Dedifferentiated amniotic fluid mesenchymal stem cell (primary cell): ENCODE results near the gene SERP1.

Experiments
- DNase-seq: peaks from one replicate; pipeline ENCODE4 v3.0.0-alpha.2; 2016; ENCODE audit errors: extremely low spot score

The SERP1 gene

GRCh38 chr3:150546226-150547044 lies at the start of gene SERP1, which contains the start of gene EIF2A:
Gene SERP1 (minus strand): TSS chr3:150546496. CDS start chr3:150546135, 361 bp downstream.
Gene EIF2A (plus strand): TSS chr3:150546787. CDS start chr3:150546803, 16 bp downstream.
- DNase-seq = peak; percentile 99

- DNase-seq = no peak
These were observed 47.9 kb upstream of the SERP1 start for GRCh38 chr3:150594150-150594549.

DNA sequence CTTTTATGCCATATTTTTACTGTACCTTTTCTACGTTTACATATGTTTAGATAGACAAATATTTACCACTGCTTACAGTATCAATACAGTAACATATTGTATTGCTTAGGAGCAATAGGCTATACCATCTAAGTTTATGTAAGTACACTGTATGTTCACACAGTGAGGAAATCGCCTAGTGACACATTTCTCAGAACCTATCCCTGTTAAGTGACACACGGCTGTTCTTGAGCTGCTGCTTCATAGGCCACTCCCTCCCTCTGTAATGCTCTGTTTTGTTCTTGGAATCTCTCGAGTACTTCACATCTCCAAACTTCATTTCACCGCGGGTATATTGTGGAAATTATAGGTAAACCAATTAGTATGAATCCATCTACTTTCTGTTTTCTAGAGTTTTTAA lies 43.5 kb upstream of the SERP1 start:
- no peak for DNase-seq

DNA sequence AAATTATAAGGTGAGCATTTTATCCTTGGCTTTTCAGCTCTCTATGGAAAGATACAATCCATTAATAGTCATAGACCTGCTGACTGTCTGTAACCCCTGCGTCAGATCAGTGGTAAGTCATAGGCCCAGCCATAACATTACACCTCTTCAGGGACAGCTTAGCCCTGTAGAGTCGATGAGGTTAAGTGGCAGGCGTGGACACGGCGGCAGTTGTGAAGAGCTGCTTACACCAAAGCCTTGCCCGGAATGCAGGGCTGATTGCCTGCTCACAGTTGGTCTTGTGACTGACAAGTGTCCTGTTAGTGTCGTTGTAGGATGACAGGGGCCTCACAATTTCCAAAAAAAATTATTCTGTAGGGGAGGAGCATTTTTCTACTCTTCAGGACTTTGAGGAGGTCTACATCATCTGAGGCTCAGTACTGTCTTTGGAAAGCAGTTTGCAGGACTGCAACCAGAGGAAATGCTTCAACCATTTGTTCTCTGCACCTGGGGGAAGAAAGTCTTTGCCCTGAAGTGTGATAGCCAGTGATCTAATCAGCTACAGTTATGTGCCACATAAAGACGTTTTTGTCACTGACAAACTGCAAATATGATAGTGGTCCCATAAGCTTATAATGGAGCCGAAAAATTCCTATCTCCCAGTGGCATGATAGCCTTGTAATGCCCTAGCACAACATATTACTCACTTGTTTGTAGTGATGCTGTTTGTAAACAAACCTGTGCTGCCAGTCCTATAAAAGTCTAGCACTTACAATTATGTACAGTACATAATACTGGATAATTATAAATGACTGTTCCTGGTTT lies 41.9 kb upstream of the SERP1 start:
- DNase-seq = no peak

DNA sequence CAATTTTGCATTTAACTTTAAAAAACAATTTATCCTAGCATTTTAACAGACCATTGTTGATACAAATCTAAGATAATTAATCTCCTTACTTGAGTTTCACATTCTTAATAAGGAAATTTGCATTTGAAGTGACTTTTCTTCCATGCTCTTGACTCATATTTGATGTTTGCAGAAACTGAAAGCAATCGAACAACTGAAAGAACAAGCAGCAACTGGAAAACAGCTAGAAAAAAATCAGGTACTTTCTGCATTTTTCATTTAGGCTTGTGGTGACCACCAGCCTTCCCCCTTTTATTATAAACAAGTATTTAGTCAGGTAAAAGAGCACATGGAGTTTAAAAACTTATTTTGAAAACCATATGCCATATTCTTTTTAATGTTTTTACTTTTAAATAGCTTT lies 36.7 kb upstream of the SERP1 start:
- no peak for DNase-seq

DNA sequence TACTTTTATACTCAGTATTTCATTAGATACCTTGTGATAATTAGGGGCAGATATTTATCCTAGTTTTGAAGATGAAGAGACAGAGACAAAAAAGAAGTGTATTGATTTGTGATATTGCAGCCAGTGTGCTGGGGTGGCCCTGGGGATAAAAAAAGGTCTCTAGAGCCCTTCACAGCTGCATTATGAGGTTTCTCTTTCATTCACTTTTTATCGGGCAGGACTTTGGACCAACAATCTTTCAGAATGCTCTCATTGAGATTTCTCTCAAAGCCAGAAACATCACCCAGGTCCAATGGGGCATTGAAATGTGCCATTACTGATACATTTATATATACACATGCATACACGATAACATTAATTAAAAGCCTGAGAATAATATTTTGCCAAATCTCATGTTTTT lies 36.3 kb upstream of the SERP1 start:
- DNase-seq = no peak

- no peak for DNase-seq
These were observed 34.9 kb upstream of the SERP1 start for GRCh38 chr3:150581174-150581573.

GRCh38 chr3:150577855-150578254 lies 31.6 kb upstream of the SERP1 start:
- DNase-seq = no peak

GRCh38 chr3:150567328-150567727 lies 21.0 kb upstream of the SERP1 start:
- no peak for DNase-seq

DNA sequence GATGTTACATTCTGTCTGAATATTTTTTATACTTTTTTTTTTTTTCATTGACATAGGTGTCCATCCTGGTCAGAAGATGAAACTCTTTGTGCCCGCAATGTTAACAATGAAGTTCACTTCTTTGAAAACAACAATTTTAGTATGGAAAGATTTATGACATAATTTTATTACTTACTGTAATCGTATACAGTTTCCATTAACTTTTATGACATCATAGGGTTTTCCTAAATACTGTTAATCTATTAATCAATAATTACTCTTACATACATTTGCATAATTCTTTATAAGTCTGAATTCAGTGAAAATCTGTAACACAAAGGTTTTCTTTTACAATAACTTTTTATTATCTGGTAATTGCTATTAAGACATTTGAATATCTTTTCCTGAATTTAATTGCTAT lies 17.9 kb upstream of the SERP1 start:
- no peak for DNase-seq

- DNase-seq = no peak
These were observed 11.4 kb upstream of the SERP1 start for GRCh38 chr3:150557725-150558124.

DNA sequence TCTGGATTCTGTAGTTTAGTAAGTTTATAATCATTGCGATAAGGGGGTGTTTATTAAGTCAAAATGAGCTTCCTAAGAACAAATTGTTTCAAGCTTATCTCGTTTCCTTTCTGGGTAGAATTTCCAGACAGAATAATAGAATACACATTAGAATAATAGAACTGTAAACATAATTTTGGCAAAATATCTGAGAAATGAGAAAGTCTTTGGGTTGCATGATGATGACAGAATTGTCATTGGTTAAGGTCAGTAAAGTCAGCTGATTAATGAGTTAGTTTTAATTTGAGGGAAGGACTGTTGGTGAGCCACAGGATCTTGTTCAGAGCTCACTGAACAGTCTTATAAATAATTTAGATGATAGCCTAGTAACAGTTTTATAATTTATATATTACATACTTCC lies 10.5 kb upstream of the SERP1 start:
- no peak for DNase-seq

GRCh38 chr3:150555859-150556436 lies 9.7 kb upstream of the SERP1 start:
- no peak for DNase-seq

- DNase-seq = no peak
These were observed 897 bp upstream of the SERP1 start for GRCh38 chr3:150547045-150547741.

DNA sequence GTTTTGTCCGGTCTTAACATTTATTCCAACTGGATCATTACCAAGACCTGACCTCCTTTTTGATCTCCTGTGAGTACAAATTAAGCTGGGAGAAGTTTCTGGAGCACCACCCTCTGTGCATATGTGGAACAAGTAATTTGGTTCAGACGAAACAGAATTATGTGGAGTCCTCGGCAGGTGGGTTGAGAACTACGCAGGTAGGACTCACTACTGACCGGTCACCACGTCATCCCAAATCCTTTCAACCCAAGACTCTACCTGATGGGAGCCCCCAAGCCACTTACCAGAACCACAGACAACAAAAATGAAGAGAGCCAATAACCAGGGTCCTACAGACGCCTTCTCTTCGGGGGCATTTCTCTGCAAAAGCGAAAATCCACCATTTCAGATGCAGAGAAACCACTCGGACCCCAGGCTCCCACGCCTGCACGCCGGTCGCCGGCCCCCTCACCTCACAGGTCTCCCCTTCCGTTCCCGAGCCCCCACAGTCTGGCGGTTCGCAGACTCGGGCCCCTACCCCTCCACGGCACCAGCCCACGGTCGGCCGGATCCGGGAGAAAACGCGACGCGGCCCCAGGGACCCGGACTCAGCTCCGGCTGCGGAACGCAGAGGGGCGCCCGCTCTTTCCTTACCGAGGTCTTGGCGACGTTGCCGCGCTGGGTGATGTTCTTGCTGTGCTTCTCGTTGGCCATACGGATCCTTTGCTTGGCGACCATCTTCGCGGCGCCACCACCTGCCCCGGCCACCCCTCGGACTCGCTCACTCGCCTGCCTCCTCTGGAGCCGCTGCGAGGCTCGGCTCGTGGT lies 674 bp downstream of the SERP1 start:
- no peak for DNase-seq

DNA sequence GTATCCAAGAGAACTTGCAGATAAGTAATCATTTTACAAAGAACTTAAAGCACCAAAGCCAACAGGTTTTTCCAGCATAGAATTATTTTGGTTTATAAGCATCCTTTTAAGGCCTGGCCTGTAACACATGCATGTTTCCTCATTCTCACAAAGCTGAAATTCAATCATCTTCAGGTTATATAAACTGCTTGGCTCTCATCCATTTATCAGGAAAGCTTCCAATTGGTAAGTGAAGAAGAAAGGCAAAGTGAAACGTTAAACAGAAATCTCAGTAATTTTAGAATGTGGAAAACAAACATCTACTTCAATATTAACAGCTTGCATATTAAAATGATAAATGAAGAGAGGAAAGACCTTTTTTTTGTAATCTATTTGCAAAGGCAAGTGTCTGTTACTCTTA lies 1.6 kb downstream of the SERP1 start:
- DNase-seq = peak; percentile 52

DNA sequence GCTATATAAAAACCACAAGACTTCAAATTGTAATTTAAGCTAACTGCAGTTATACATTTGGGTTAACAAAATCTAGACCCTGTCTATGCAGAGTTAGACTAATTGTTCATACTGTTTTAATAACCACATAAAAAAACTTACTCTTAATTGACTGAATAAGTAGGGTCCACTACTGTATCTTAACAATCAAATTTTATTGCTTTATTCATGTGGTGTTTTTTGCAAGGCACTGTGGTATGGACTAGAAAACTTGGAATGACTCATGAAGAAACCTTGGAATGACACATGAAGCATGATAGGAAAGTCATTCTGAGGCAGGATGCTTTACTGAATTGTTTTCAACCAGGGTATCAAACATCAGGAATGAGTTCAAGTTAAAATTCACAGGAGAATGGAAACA lies 2.3 kb downstream of the SERP1 start:
- peak; percentile 43 for DNase-seq

DNA sequence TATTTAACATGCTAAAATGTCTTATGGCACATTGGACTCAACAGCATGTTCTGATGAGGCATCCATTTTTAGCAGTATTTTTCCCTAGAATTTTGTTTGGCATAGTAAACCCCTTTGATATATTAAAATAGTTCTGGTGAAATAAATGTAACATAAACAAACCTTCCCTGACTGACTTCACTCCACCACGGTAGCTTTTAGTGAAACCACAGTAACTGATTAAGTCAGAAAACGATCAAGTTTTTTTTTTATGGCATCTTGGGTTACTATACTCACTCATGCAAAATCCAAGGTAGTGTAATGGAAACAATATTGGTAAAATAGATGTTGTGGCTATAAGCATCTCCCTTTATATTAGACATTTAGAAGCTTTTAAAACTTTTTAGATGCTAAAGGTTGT lies 2.8 kb downstream of the SERP1 start:
- DNase-seq = no peak

- no peak for DNase-seq
These were observed 3.2 kb downstream of the SERP1 start for GRCh38 chr3:150543128-150543527.

- no peak for DNase-seq
These were observed 5.3 kb downstream of the SERP1 start for GRCh38 chr3:150540991-150541390.

DNA sequence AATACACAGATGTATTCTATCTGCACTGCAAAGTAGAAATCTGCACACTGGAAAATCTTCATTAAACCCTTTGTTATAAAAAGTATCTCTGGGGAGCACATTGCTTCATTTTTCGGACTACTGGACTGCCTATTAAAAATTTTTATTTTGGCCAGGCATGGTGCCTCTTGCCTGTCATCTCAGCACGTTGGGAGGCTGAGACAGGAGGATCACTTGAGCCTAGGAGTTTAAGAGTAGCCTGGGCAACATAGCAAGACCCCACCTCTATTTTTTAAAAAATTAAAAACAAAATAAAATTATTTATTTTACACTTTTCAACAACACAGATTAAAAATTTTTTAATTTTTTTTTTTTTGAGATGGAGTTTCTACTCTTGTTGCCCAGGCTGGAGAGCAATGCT lies 6.0 kb downstream of the SERP1 start:
- no peak for DNase-seq
